Lung (tissue), 12 donors: ENCODE results near the gene ZFC3H1. TPM values are rescaled to one million over a fixed set of nuclear protein-coding genes. Genes with fewer than 3 reads are reported as not detected.

Experiments used
- ATAC-seq: fragments of 200-7000 bp; cut with Tn5 transposase; one replicate; pipeline ENCODE4 v1.9.1; 2020; ENCODE audit warnings: moderate number of reproducible peaks; ENCODE audit not compliant: insufficient read depth, low FRiP score
- DNase-seq, 3 donors: peaks; one replicate each; pipeline ENCODE4 v3.0.0-alpha.2; 2013 to 2017
- H3K27ac ChIP-seq, 2 donors: one replicate each; pipeline ENCODE4 v1.5.1; 2013; ENCODE audit warnings: mild to moderate bottlenecking in 2 of 2, moderate library complexity in 2 of 2, control low read depth in 1 of 2, inconsistent platforms in 1 of 2, low read depth in 1 of 2, low read length in 1 of 2
- H3K27me3 ChIP-seq, 3 donors: one replicate each; pipeline ENCODE4 v1.5.1; 2013; ENCODE audit warnings: low read length in 2 of 3; ENCODE audit not compliant: control insufficient read depth in 3 of 3, insufficient read depth in 3 of 3
- H3K36me3 ChIP-seq, 4 donors: one replicate each; pipeline ENCODE4 v1.5.1; 2013; ENCODE audit warnings: low read length in 4 of 4, mild to moderate bottlenecking in 1 of 4, moderate library complexity in 1 of 4; ENCODE audit not compliant: control insufficient read depth in 4 of 4, insufficient read depth in 4 of 4
- H3K4me1 ChIP-seq, 5 donors: one replicate each; pipeline ENCODE4 v1.5.1; 2013; ENCODE audit warnings: low read length in 5 of 5, mild to moderate bottlenecking in 2 of 5, moderate library complexity in 1 of 5; ENCODE audit not compliant: control insufficient read depth in 5 of 5, insufficient read depth in 5 of 5
- H3K4me3 ChIP-seq: one replicate; pipeline ENCODE4 v1.5.1; 2013; ENCODE audit warnings: mild to moderate bottlenecking, control low read depth, moderate library complexity
- H3K9ac ChIP-seq, 2 donors: one replicate each; pipeline ENCODE4 v1.5.1; 2013; ENCODE audit warnings: low read length in 2 of 2, control low read depth in 1 of 2; ENCODE audit not compliant: insufficient read depth in 1 of 2
- H3K9me3 ChIP-seq, 4 donors: one replicate each; pipeline ENCODE4 v1.5.1; 2013; ENCODE audit warnings: low read length in 3 of 4, mild to moderate bottlenecking in 1 of 4, moderate library complexity in 1 of 4; ENCODE audit not compliant: control insufficient read depth in 4 of 4, insufficient read depth in 3 of 4
- WGBS, 2 donors: extraction: QIAGEN DNeasy Blood & Tissue Kit; methylation state at CpG; one replicate each; pipeline ENCODE4 v1.1.7; 2013; 5-methylcytosine and 5-hydroxymethylcytosine counted together
- polyA plus RNA-seq, 2 donors: library from polyadenylated mRNA; stranded (reverse); fragments of 200-250 nt; gene quantifications; one replicate each; pipeline ENCODE4 v1.2.1, GENCODE V29; 2013
- total RNA-seq, 2 donors: library from RNA; depleted of rRNA in 1 of 2; stranded (reverse); fragments of >200 nt in 1 of 2; gene quantifications; one replicate each; pipeline ENCODE4 v1.2.1, GENCODE V29; 2014 to 2021
- TF ChIP-seq, protein P1 (sequence below): IDR thresholded peaks from 2 replicates; pipeline ENCODE4 v1.5.1; 2012; ENCODE audit warnings: mild to moderate bottlenecking; ENCODE audit errors: control extremely low read depth, extremely low read depth
- donor health status: control.
- donor health status: control.
- donor health status: Bipolar disorder and iron deficiency.
- donor health status: healthy.
- donor health status: DM: yes; HTN: yes; CAD: no.

The ZFC3H1 gene
- total and polyA plus RNA-seq, 4 donors, result 15.5 to 107 (median 29.6) TPM

- H3K9ac ChIP-seq, result no peak overlapping the region
- WGBS, 2 donors, result 76 to 91% methylated on average over 2 of the region's 2 CpGs
- no peak overlapping the region for H3K4me3 ChIP-seq
- TF ChIP-seq, protein P1, sequence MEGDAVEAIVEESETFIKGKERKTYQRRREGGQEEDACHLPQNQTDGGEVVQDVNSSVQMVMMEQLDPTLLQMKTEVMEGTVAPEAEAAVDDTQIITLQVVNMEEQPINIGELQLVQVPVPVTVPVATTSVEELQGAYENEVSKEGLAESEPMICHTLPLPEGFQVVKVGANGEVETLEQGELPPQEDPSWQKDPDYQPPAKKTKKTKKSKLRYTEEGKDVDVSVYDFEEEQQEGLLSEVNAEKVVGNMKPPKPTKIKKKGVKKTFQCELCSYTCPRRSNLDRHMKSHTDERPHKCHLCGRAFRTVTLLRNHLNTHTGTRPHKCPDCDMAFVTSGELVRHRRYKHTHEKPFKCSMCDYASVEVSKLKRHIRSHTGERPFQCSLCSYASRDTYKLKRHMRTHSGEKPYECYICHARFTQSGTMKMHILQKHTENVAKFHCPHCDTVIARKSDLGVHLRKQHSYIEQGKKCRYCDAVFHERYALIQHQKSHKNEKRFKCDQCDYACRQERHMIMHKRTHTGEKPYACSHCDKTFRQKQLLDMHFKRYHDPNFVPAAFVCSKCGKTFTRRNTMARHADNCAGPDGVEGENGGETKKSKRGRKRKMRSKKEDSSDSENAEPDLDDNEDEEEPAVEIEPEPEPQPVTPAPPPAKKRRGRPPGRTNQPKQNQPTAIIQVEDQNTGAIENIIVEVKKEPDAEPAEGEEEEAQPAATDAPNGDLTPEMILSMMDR, result no peak
- H3K27me3 ChIP-seq, result no peaks in the 10 kb centered on the region
- H3K9me3 ChIP-seq, result no peaks in the 10 kb centered on the region
- H3K36me3 ChIP-seq, result peaks cover 13 to 49% (median 31%) of the 10 kb centered on the region in 4 donors
- no peak for DNase-seq
- no peak for ATAC-seq
- no peak overlapping the region for H3K27ac ChIP-seq
- H3K4me1 ChIP-seq, result no peaks in the 10 kb centered on the region
Observed at GRCh38 chr12:71627438-71628002, 36.1 kb downstream of the ZFC3H1 start.

- ATAC-seq, result no peak
- 73 to 83% methylated on average over 3 of the region's 3 CpGs for WGBS, 2 donors
Observed at GRCh38 chr12:71626768-71627167, 36.9 kb downstream of the ZFC3H1 start.

GRCh38 chr12:71626098-71626497 lies 37.5 kb downstream of the ZFC3H1 start:
- 23 to 55% methylated on average over 5 of the region's 5 CpGs for WGBS, 2 donors
- Histone ChIP-seq H3K36me3 (peaks cover 17 to 52% (median 41%) of the 10 kb centered on the region in 4 donors), H3K4me1 (no peaks in the 10 kb centered on the region), H3K4me3 (no peak overlapping the region), H3K27me3 (no peaks in the 10 kb centered on the region), H3K9ac (no peak overlapping the region), H3K9me3 (no peaks in the 10 kb centered on the region), H3K27ac (no peak overlapping the region)
- TF ChIP-seq, protein P1, result no peak
- DNase-seq (no peak), ATAC-seq (no peak)

More at GRCh38 chr12:71626768-71627167, 36.9 kb downstream of the ZFC3H1 start:
- Histone ChIP-seq H3K36me3 (peaks cover 13 to 48% (median 36%) of the 10 kb centered on the region in 4 donors), H3K27ac (no peak overlapping the region), H3K4me3 (no peak overlapping the region), H3K4me1 (no peaks in the 10 kb centered on the region), H3K9me3 (no peaks in the 10 kb centered on the region), H3K27me3 (no peaks in the 10 kb centered on the region), H3K9ac (no peak overlapping the region)
- no peak for DNase-seq
- TF ChIP-seq, protein P1, result no peak

DNA sequence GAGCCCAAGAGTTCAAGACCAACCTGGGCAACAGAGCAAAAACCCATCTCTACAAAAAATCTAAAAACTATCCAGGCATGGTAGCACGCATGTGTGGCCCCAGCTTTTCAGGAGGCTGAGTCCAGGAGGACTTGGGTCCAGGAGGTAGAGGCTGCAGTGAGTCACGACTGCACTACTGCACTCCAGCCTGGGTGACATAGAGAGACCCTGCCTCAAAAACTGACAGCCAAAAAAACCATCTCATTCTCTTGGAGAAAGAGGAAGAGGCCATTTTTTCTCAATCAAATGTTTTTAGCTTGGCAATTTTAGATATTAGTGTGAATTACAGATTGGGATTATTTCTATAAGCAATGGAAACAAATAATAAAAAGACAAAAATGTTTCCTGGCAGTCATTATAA lies 38.2 kb downstream of the ZFC3H1 start:
- Histone ChIP-seq H3K27ac (no peak overlapping the region), H3K4me1 (no peaks in the 10 kb centered on the region), H3K36me3 (peaks cover 17 to 53% (median 42%) of the 10 kb centered on the region in 4 donors), H3K27me3 (no peaks in the 10 kb centered on the region), H3K9ac (no peak overlapping the region), H3K9me3 (no peaks in the 10 kb centered on the region), H3K4me3 (no peak overlapping the region)
- DNase-seq (no peak), ATAC-seq (no peak)
- TF ChIP-seq, protein P1, result no peak
- 77 to 90% methylated on average over 2 of the region's 2 CpGs for WGBS, 2 donors
